HEK293 (cell line): Measurements from ENCODE around the gene ABRACL.

Source experiments
- CTCF ChIP-seq: fragments of 450-650 bp; formaldehyde crosslinking; IDR thresholded peaks from 2 replicates; pipeline ENCODE4 v1.5.1; 2016; ENCODE audit warnings: missing biosample characterization, missing genetic modification characterization
- PRDM4 ChIP-seq: fragments of 450-650 bp; formaldehyde crosslinking; IDR thresholded peaks from 2 replicates; pipeline ENCODE4 v1.5.1; 2017; ENCODE audit warnings: missing biosample characterization, missing genetic modification characterization
- YY1 ChIP-seq: fragments of 450-650 bp; formaldehyde crosslinking; IDR thresholded peaks from 2 replicates; pipeline ENCODE4 v1.5.1; 2018; ENCODE audit warnings: missing biosample characterization, missing genetic modification characterization
- ZBTB17 ChIP-seq: fragments of 450-650 bp; formaldehyde crosslinking; IDR thresholded peaks from 2 replicates; pipeline ENCODE4 v1.5.1; 2016; ENCODE audit warnings: missing biosample characterization, missing genetic modification characterization
- ZFP3 ChIP-seq: fragments of 450-650 bp; formaldehyde crosslinking; IDR thresholded peaks from 2 replicates; pipeline ENCODE4 v1.5.1; 2016; ENCODE audit warnings: low read depth, missing biosample characterization, missing genetic modification characterization
- ZIC2 ChIP-seq: fragments of 450-650 bp; formaldehyde crosslinking; IDR thresholded peaks from 2 replicates; pipeline ENCODE4 v1.5.1; 2016; ENCODE audit warnings: missing biosample characterization, missing genetic modification characterization
- ZNF274 ChIP-seq, 2 experiments: fragments of 200-500 bp in 1 of 2; fragments of 450-650 bp in 1 of 2; sonication (Bioruptor generic) in 1 of 2; formaldehyde crosslinking in 1 of 2; IDR thresholded peaks; 2 replicates each; pipeline versions ENCODE4 v1.5.1 to v1.6.1; 2014 to 2016; ENCODE audit warnings: borderline replicate concordance in 1 of 2, inconsistent platforms in 1 of 2, low read length in 1 of 2, missing biosample characterization in 1 of 2, missing genetic modification characterization in 1 of 2
- ZNF747 ChIP-seq: fragments of 450-650 bp; formaldehyde crosslinking; IDR thresholded peaks from 2 replicates; pipeline ENCODE4 v1.5.1; 2016; ENCODE audit warnings: missing biosample characterization, missing genetic modification characterization

- no peak for TF ChIP-seq YY1 (tag by site-specific recombination)
- no peak for TF ChIP-seq ZBTB17
- no peak for TF ChIP-seq CTCF (tag by site-specific recombination)
- no peak for TF ChIP-seq PRDM4 (tag by site-specific recombination)
- no peak for TF ChIP-seq ZIC2 (tag by site-specific recombination)
- no peak for TF ChIP-seq ZNF747 (tag by site-specific recombination)
- TF ChIP-seq ZFP3 (tag by site-specific recombination), result no peak
- TF ChIP-seq ZNF274 (IDR thresholded peaks at IDR 0.05; ENCODE audit: low read length), result no peak
- TF ChIP-seq ZNF274 (tag by site-specific recombination; IDR thresholded peaks at IDR 0.05; ENCODE audit: borderline replicate concordance), result no peak
Observed at GRCh38 chr6:138986578-138986977, 42.0 kb upstream of the ABRACL start.
